Renal cortical epithelial cell (primary cell): ENCODE data around the gene PRKN. TPM values are rescaled to one million over a fixed set of nuclear protein-coding genes. Genes with fewer than 3 reads are reported as not detected.

ENCODE experiments used
- DNase-seq: peaks from one replicate; pipeline ENCODE4 v3.0.0-alpha.2; 2011; ENCODE audit warnings: low read depth
- total RNA-seq: library from RNA; depleted of rRNA; stranded (reverse); fragments of >200 nt; gene quantifications from 2 replicates; pipeline ENCODE4 v1.2.3, GENCODE V29; 2014

The PRKN gene
- total RNA-seq, 1 donor from 2014 or later: 3.6 TPM

- DNase-seq: no peak
Observed at GRCh38 chr6:162674452-162674851, 53.1 kb downstream of the PRKN start.

GRCh38 chr6:162671580-162672165, 55.9 kb downstream of the PRKN start:
- no peak for DNase-seq

- DNase-seq: no peak
Observed at GRCh38 chr6:162670345-162670744, 57.2 kb downstream of the PRKN start.

- DNase-seq: no peak
Observed at GRCh38 chr6:162666246-162666645, 61.3 kb downstream of the PRKN start.

GRCh38 chr6:162653808-162654207, 73.8 kb downstream of the PRKN start:
- no peak for DNase-seq

- no peak for DNase-seq
Observed at GRCh38 chr6:162651505-162651904, 76.1 kb downstream of the PRKN start.

GRCh38 chr6:162649271-162649670, 78.3 kb downstream of the PRKN start:
- no peak for DNase-seq

GRCh38 chr6:162644153-162644552, 83.4 kb downstream of the PRKN start:
- DNase-seq: no peak

GRCh38 chr6:162640756-162641155, 86.8 kb downstream of the PRKN start:
- no peak for DNase-seq

- DNase-seq: no peak
Observed at GRCh38 chr6:162639951-162640350, 87.6 kb downstream of the PRKN start.

GRCh38 chr6:162638931-162639574, 88.5 kb downstream of the PRKN start:
- peak; percentile 51 for DNase-seq

- DNase-seq: no peak
Observed at GRCh38 chr6:162637317-162637716, 90.2 kb downstream of the PRKN start.

GRCh38 chr6:162636167-162636566, 91.4 kb downstream of the PRKN start:
- DNase-seq: no peak

- no peak for DNase-seq
Observed at GRCh38 chr6:162631546-162631945, 96.0 kb downstream of the PRKN start.

- no peak for DNase-seq
Observed at GRCh38 chr6:162630069-162630468, 97.5 kb downstream of the PRKN start.

GRCh38 chr6:162627825-162628224, 99.7 kb downstream of the PRKN start:
- no peak for DNase-seq

GRCh38 chr6:162627362-162627761, 100.2 kb downstream of the PRKN start:
- no peak for DNase-seq

- DNase-seq: no peak
Observed at GRCh38 chr6:162626869-162627268, 100.7 kb downstream of the PRKN start.

GRCh38 chr6:162625846-162626540, 101.6 kb downstream of the PRKN start:
- no peak for DNase-seq

GRCh38 chr6:162622572-162622971, 105.0 kb downstream of the PRKN start:
- no peak for DNase-seq

- peak; percentile 96 for DNase-seq
Observed at GRCh38 chr6:162621246-162621645, 106.3 kb downstream of the PRKN start.

GRCh38 chr6:162620073-162620472, 107.5 kb downstream of the PRKN start:
- no peak for DNase-seq

GRCh38 chr6:162618448-162619002, 109.0 kb downstream of the PRKN start:
- DNase-seq: no peak
